Thyroid gland (tissue), 4 donors: ENCODE measurements around the gene PARP4.

Experiments
- POLR2A ChIP-seq, 2 donors: fragments of 450-650 bp; IDR thresholded peaks; one replicate each; pipeline ENCODE4 v1.6.1; 2017; ENCODE audit warnings: antibody characterized with exemption in 2 of 2, mild to moderate bottlenecking in 2 of 2, moderate library complexity in 1 of 2
- TF ChIP-seq, protein P1 (sequence below), 6 experiments: fragments of 200-600 bp in 3 of 6; fragments of 450-650 bp in 3 of 6; sonication (generic) in 3 of 6; IDR thresholded peaks; one replicate each; pipeline ENCODE4 v1.5.1; 2016 to 2019; ENCODE audit warnings: antibody characterized with exemption in 6 of 6, mild to moderate bottlenecking in 2 of 6, inconsistent platforms in 1 of 6, moderate library complexity in 1 of 6

GRCh38 chr13:24497742-24498141, 14.8 kb downstream of the PARP4 start:
- TF ChIP-seq, protein P1, sequence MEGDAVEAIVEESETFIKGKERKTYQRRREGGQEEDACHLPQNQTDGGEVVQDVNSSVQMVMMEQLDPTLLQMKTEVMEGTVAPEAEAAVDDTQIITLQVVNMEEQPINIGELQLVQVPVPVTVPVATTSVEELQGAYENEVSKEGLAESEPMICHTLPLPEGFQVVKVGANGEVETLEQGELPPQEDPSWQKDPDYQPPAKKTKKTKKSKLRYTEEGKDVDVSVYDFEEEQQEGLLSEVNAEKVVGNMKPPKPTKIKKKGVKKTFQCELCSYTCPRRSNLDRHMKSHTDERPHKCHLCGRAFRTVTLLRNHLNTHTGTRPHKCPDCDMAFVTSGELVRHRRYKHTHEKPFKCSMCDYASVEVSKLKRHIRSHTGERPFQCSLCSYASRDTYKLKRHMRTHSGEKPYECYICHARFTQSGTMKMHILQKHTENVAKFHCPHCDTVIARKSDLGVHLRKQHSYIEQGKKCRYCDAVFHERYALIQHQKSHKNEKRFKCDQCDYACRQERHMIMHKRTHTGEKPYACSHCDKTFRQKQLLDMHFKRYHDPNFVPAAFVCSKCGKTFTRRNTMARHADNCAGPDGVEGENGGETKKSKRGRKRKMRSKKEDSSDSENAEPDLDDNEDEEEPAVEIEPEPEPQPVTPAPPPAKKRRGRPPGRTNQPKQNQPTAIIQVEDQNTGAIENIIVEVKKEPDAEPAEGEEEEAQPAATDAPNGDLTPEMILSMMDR (IDR thresholded peaks at IDR 0.05) = no peak
- TF ChIP-seq POLR2A (IDR thresholded peaks at IDR 0.05) = no peak
